HG03196 (cell line): Measurements from ENCODE around the gene KANSL3.

Source experiments
- ATAC-seq: cut with Tn5 transposase; IDR thresholded peaks from one replicate; pipeline ENCODE4 v1.9.1; 2021; ENCODE audit not compliant: unreplicated experiment

The KANSL3 gene

DNA sequence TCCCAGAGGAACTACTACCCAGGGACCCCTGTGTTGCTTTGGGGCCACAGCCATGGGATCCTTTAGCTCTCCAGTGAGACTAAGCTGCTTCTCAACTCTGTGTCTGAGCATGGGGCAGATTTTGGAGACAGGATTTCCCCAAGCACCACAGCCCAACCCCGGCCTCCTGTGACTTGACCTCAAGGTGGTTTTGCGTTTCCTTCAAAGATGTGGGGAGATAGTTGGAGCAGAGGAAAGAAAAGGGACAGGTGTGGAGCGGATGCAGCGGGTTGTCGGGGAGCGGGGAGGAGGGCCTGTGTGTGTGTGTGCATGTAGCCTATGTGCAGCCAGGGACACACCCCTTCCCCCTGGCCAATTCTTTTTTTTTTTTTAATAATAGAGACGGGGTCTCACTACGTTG is 91.3 kb downstream of the KANSL3 start:
- ATAC-seq: no peak

DNA sequence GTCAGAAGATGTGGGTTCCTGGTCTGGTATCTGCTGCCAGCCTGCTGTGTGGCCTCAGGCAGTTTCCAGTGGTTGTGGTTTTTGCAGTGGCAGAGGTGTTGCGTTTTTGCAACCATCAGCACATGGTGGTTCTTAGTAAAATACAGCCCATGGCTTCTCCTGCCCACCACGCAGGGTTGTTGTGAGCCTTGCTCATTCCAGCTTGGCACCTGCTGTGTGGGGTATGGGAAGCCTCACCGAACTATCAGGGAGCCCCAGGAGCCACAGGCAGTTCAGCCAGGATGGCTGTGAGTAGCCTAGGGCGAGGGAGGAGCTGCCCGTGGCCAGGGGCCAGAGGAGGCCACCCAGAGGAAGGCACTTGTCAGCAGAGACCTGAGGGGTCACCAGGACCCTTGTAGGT is 91.8 kb downstream of the KANSL3 start:
- ATAC-seq: no peak
